ENCODE measurements around the gene INHBA.

Gene INHBA

DNA sequence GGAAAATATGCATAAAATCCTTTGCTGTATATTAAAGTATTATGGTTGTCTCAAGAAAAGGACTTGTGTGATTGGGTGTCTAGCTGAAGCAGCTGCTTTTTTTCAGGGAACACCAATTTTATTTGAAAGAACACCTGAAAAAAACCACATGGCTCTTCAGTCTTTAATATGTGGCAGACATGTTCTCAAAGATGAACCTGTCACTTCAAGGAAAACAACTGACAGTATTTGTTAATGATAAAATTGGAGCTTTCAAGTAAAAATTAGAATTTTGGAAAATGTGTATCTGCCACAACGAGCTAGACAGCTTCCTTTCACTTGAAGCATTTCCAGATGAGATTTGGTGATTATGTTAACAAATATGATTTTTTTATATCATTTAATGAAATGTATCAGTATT lies 59.3 kb downstream of the INHBA start:
- Histone ChIP-seq H2BK15ac (ENCODE audit: low read length) (no peak overlapping the region), H3K4ac (ENCODE audit: low read length) (no peak overlapping the region), H3K18ac (ENCODE audit: low read length) (no peak overlapping the region), H3K14ac (ENCODE audit: low read length) (no peak overlapping the region), H2BK12ac (ENCODE audit: low read length) (no peak overlapping the region), H3K9ac (ENCODE audit: low read depth, low read length, poor library complexity) (no peak overlapping the region), H4K8ac (ENCODE audit: low read depth, low read length) (no peak overlapping the region), H2BK120ac (ENCODE audit: low read depth, low read length) (no peak overlapping the region), H4K91ac (ENCODE audit: low read depth, low read length, poor library complexity) (no peak overlapping the region), H3K4me2 (ENCODE audit: insufficient read depth, low read length, poor library complexity, severe bottlenecking) (no peak overlapping the region), H3K27me3 (ENCODE audit: control insufficient read depth in 3 of 3, insufficient read depth in 3 of 3, low read depth in 1 of 3, low read length in 3 of 3) (no peaks in the 10 kb centered on the region), H2AFZ (ENCODE audit: low read length) (no peak overlapping the region), H3K4me1 (ENCODE audit: control insufficient read depth in 2 of 2, insufficient read depth in 1 of 2, low read depth in 1 of 2, low read length in 2 of 2) (peaks cover 0 to 3% of the 10 kb centered on the region in 2 donors), H3K4me3 (ENCODE audit: low read length in 2 of 2) (no peak overlapping the region), H2AK5ac (ENCODE audit: low read depth, low read length) (no peak overlapping the region), H3K79me1 (ENCODE audit: low read depth, low read length) (no peaks in the 10 kb centered on the region), H3K27ac (replicated peaks; ENCODE audit: low read length) (no peak overlapping the region), H3K36me3 (replicated peaks in 1 of 2; ENCODE audit: control insufficient read depth in 2 of 2, insufficient read depth in 2 of 2, low read length in 2 of 2) (no peaks in the 10 kb centered on the region), H3K23ac (ENCODE audit: low read depth, low read length, poor library complexity) (no peak overlapping the region), H2BK5ac (ENCODE audit: low read length) (no peak overlapping the region), H3K9me3 (replicated peaks in 1 of 2; ENCODE audit: control insufficient read depth in 2 of 2, insufficient read depth in 1 of 2, low read depth in 1 of 2, low read length in 2 of 2) (no peaks in the 10 kb centered on the region)
- DNase-seq (ENCODE audit: low spot score), result no peak
- no CpG with 5 or more reads among the region's 1 CpG for WGBS, 2 donors (ENCODE audit: extremely low coverage in 2 of 2, insufficient read length in 2 of 2, insufficient replicate concordance in 1 of 2)

GRCh38 chr7:41641665-41642014 lies 61.2 kb downstream of the INHBA start:
- Histone ChIP-seq H3K27ac (replicated peaks; ENCODE audit: low read length) (no peak overlapping the region), H3K18ac (ENCODE audit: low read length) (no peak overlapping the region), H2AFZ (ENCODE audit: low read length) (no peak overlapping the region), H3K36me3 (replicated peaks in 1 of 2; ENCODE audit: control insufficient read depth in 2 of 2, insufficient read depth in 2 of 2, low read length in 2 of 2) (no peaks in the 10 kb centered on the region), H3K14ac (ENCODE audit: low read length) (no peak overlapping the region), H3K9ac (ENCODE audit: low read depth, low read length, poor library complexity) (no peak overlapping the region), H3K79me1 (ENCODE audit: low read depth, low read length) (no peaks in the 10 kb centered on the region), H2BK15ac (ENCODE audit: low read length) (no peak overlapping the region), H3K4me3 (ENCODE audit: low read length in 2 of 2) (no peak overlapping the region), H3K4ac (ENCODE audit: low read length) (no peak overlapping the region), H2AK5ac (ENCODE audit: low read depth, low read length) (no peak overlapping the region), H3K4me2 (ENCODE audit: insufficient read depth, low read length, poor library complexity, severe bottlenecking) (no peak overlapping the region), H2BK5ac (ENCODE audit: low read length) (no peak overlapping the region), H3K4me1 (ENCODE audit: control insufficient read depth in 2 of 2, insufficient read depth in 1 of 2, low read depth in 1 of 2, low read length in 2 of 2) (peaks cover 0 to 3% of the 10 kb centered on the region in 2 donors), H4K8ac (ENCODE audit: low read depth, low read length) (no peak overlapping the region), H3K9me3 (replicated peaks in 1 of 2; ENCODE audit: control insufficient read depth in 2 of 2, insufficient read depth in 1 of 2, low read depth in 1 of 2, low read length in 2 of 2) (no peaks in the 10 kb centered on the region), H2BK12ac (ENCODE audit: low read length) (no peak overlapping the region), H4K91ac (ENCODE audit: low read depth, low read length, poor library complexity) (no peak overlapping the region), H2BK120ac (ENCODE audit: low read depth, low read length) (no peak overlapping the region), H3K27me3 (ENCODE audit: control insufficient read depth in 3 of 3, insufficient read depth in 3 of 3, low read depth in 1 of 3, low read length in 3 of 3) (no peaks in the 10 kb centered on the region), H3K23ac (ENCODE audit: low read depth, low read length, poor library complexity) (no peak overlapping the region)
- WGBS, 2 donors (ENCODE audit: extremely low coverage in 2 of 2, insufficient read length in 2 of 2, insufficient replicate concordance in 1 of 2), result no CpG with 5 or more reads among the region's 2 CpGs
- DNase-seq (ENCODE audit: low spot score), result no peak

- no peak overlapping the region for H3K14ac ChIP-seq (ENCODE audit: low read length)
- no peak overlapping the region for H3K9ac ChIP-seq (ENCODE audit: low read depth, low read length, poor library complexity)
- no peak overlapping the region for H2BK15ac ChIP-seq (ENCODE audit: low read length)
- H3K23ac ChIP-seq (ENCODE audit: low read depth, low read length, poor library complexity), result no peak overlapping the region
- no peak overlapping the region for H3K4me2 ChIP-seq (ENCODE audit: insufficient read depth, low read length, poor library complexity, severe bottlenecking)
- H4K91ac ChIP-seq (ENCODE audit: low read depth, low read length, poor library complexity), result no peak overlapping the region
- no peaks in the 10 kb centered on the region for H3K36me3 ChIP-seq (replicated peaks in 1 of 2; ENCODE audit: control insufficient read depth in 2 of 2, insufficient read depth in 2 of 2, low read length in 2 of 2)
- no peak overlapping the region for H4K8ac ChIP-seq (ENCODE audit: low read depth, low read length)
- H2BK120ac ChIP-seq (ENCODE audit: low read depth, low read length), result no peak overlapping the region
- H2BK5ac ChIP-seq (ENCODE audit: low read length), result no peak overlapping the region
- no peak overlapping the region for H3K18ac ChIP-seq (ENCODE audit: low read length)
- WGBS, 2 donors (ENCODE audit: extremely low coverage in 2 of 2, insufficient read length in 2 of 2, insufficient replicate concordance in 1 of 2), result no CpG with 5 or more reads among the region's 6 CpGs
- H3K27ac ChIP-seq (replicated peaks; ENCODE audit: low read length), result no peak overlapping the region
- no peak for DNase-seq (ENCODE audit: low spot score)
- H2AK5ac ChIP-seq (ENCODE audit: low read depth, low read length), result no peak overlapping the region
- H3K4me1 ChIP-seq (ENCODE audit: control insufficient read depth in 2 of 2, insufficient read depth in 1 of 2, low read depth in 1 of 2, low read length in 2 of 2), result peaks cover 0 to 3% of the 10 kb centered on the region in 2 donors
- no peaks in the 10 kb centered on the region for H3K79me1 ChIP-seq (ENCODE audit: low read depth, low read length)
- H3K27me3 ChIP-seq (ENCODE audit: control insufficient read depth in 3 of 3, insufficient read depth in 3 of 3, low read depth in 1 of 3, low read length in 3 of 3), result no peaks in the 10 kb centered on the region
- H3K4me3 ChIP-seq (ENCODE audit: low read length in 2 of 2), result no peak overlapping the region
- no peak overlapping the region for H2BK12ac ChIP-seq (ENCODE audit: low read length)
- H3K4ac ChIP-seq (ENCODE audit: low read length), result no peak overlapping the region
- H3K9me3 ChIP-seq (replicated peaks in 1 of 2; ENCODE audit: control insufficient read depth in 2 of 2, insufficient read depth in 1 of 2, low read depth in 1 of 2, low read length in 2 of 2), result no peaks in the 10 kb centered on the region
- H2AFZ ChIP-seq (ENCODE audit: low read length), result peak overlapping the region; percentile 71
Observed at GRCh38 chr7:41641011-41641664, 61.8 kb downstream of the INHBA start.

DNA sequence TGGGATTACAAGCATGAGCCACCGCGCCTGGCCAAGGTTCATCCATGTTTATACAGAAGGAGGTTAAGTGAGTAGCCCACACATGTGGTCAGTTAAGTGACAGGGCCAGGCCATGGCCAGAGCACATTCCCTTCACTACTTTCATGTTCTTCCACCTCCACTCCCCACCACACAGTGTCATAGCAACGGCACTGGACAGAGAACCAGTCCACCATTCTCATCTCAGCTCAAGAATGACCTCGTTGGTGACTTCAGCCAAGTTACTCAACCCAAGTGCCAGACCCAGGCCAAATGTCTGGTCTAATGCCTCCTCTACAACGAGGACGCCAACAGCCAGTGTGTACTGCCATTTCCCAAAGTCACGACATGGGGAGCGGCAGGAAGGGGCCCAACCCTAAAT lies 62.4 kb downstream of the INHBA start:
- Histone ChIP-seq H3K4ac (ENCODE audit: low read length) (no peak overlapping the region), H3K18ac (ENCODE audit: low read length) (no peak overlapping the region), H4K8ac (ENCODE audit: low read depth, low read length) (no peak overlapping the region), H3K14ac (ENCODE audit: low read length) (no peak overlapping the region), H3K4me2 (ENCODE audit: insufficient read depth, low read length, poor library complexity, severe bottlenecking) (no peak overlapping the region), H2BK12ac (ENCODE audit: low read length) (no peak overlapping the region), H2AFZ (ENCODE audit: low read length) (peak overlapping the region; percentile 71), H3K23ac (ENCODE audit: low read depth, low read length, poor library complexity) (no peak overlapping the region), H3K79me1 (ENCODE audit: low read depth, low read length) (no peaks in the 10 kb centered on the region), H2BK120ac (ENCODE audit: low read depth, low read length) (no peak overlapping the region), H3K36me3 (replicated peaks in 1 of 2; ENCODE audit: control insufficient read depth in 2 of 2, insufficient read depth in 2 of 2, low read length in 2 of 2) (no peaks in the 10 kb centered on the region), H3K27me3 (ENCODE audit: control insufficient read depth in 3 of 3, insufficient read depth in 3 of 3, low read depth in 1 of 3, low read length in 3 of 3) (no peaks in the 10 kb centered on the region), H4K91ac (ENCODE audit: low read depth, low read length, poor library complexity) (no peak overlapping the region), H3K4me3 (ENCODE audit: low read length in 2 of 2) (no peak overlapping the region), H3K9me3 (replicated peaks in 1 of 2; ENCODE audit: control insufficient read depth in 2 of 2, insufficient read depth in 1 of 2, low read depth in 1 of 2, low read length in 2 of 2) (no peaks in the 10 kb centered on the region), H2AK5ac (ENCODE audit: low read depth, low read length) (no peak overlapping the region), H2BK5ac (ENCODE audit: low read length) (no peak overlapping the region), H3K27ac (replicated peaks; ENCODE audit: low read length) (no peak overlapping the region), H3K9ac (ENCODE audit: low read depth, low read length, poor library complexity) (no peak overlapping the region), H2BK15ac (ENCODE audit: low read length) (no peak overlapping the region), H3K4me1 (ENCODE audit: control insufficient read depth in 2 of 2, insufficient read depth in 1 of 2, low read depth in 1 of 2, low read length in 2 of 2) (peaks cover 0 to 3% of the 10 kb centered on the region in 2 donors)
- no CpG with 5 or more reads among the region's 8 CpGs for WGBS, 2 donors (ENCODE audit: extremely low coverage in 2 of 2, insufficient read length in 2 of 2, insufficient replicate concordance in 1 of 2)
- no peak for DNase-seq (ENCODE audit: low spot score)

All from neuronal stem cell (in vitro differentiated cells).